OCI-M2 (cell line): ENCODE measurements around the gene TMEM121B.

Experiments
- DNase-seq: peaks from one replicate; lab custom pipeline; 2025; ENCODE audit not compliant: unreplicated experiment; lab: John Stamatoyannopoulos, UW

Gene TMEM121B

GRCh38 chr22:17138513-17138912 lies 17.4 kb upstream of the TMEM121B start:
- no peak for DNase-seq

DNA sequence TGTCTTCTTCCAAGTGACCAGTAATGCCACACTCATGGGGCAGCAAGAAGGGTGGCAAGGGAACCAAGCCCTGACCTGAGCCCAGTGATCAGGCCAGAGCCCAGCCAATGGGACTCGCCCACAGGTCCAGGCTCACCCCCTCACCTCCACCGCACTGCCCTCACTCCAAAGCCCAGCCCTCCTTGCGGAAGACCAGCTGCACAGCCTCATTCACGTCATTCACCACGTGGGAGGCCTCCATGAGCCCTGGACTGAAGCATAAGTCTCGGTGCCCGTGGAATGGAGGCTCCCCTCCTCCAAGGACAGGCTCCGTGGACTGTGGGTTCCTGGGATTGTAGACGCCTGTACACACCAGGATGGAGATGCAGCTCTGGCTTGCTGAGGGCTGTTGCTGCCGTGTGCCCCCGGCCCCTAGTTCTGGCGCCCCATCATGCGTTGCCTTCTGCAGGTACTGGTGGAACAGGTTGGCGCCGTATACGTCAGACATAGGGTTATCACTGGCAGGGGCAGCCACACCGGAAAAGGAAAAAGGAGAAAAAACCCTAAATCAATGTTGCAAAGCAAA lies 16.8 kb upstream of the TMEM121B start:
- DNase-seq: no peak

DNA sequence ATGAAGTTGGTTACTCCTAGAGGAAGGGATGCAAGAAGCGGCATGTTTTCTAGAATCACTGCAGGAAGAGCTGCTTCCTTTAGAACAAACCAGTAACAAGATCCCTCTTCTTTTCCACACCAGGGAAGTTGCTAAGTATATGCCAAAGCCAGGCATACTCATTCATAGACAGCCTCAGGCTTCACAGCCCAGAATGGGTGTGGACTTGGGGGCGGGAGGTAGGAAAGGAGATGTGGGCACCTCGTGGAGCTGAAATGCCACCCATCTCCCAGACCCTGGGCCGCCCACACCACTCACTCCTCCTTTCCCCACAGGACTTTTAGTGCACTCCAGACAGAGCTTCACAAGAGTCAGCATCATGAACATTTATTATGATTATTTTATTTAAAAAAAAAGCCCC lies 16.0 kb upstream of the TMEM121B start:
- no peak for DNase-seq

GRCh38 chr22:17135153-17135760 lies 14.1 kb upstream of the TMEM121B start:
- no peak for DNase-seq

DNA sequence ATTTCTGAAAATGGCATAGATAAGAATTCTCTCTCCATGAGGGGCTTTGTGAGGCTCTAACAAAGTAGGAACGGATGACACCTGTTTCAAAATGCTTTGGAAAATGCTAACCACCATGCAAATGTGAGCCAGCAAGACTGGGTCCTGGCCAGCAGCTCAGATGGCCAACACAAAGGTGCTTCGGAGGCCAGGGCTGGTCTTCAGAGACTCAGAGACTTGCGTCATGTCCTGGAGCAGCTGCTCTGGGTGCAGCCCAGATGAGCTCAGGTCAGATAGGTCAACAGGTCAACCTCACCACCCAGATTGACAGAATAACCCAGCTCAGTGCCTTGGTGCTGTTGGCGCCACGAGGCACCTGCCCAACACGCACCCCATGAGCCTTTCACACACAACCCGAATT lies 12.0 kb upstream of the TMEM121B start:
- no peak for DNase-seq

GRCh38 chr22:17132112-17132511 lies 11.0 kb upstream of the TMEM121B start:
- DNase-seq: no peak

- no peak for DNase-seq
Observed at GRCh38 chr22:17131686-17132085, 10.5 kb upstream of the TMEM121B start.

GRCh38 chr22:17130199-17130598 lies 9.0 kb upstream of the TMEM121B start:
- no peak for DNase-seq

DNA sequence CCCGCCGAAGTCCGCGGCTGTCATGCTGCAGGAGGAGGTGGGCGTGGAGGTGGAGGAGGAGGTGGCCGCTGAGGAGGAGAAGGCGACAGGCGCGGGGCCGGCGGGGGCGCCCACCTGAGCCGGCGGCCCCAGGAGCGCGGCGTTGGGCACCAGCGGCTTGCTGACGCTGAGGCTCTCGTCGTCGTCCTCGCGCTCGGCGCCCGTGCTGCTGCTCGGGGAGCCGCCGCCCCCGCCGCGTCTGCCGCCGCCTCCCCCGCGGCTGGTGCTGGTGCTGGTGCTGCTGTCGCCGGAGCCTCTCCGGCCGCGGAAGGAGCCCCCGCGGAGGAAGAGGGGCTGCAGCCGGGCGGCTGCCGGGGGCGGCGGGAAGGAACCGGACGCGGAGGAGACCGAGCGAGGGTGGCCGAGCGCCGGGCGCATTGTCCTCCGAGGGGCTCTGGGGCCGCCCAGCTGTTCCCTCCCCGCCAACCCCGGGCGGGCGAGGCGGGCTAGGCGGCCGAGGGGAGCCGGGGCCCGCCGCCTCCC lies 388 bp downstream of the TMEM121B start:
- no peak for DNase-seq

GRCh38 chr22:17120281-17120680 lies 879 bp downstream of the TMEM121B start:
- DNase-seq: no peak

DNA sequence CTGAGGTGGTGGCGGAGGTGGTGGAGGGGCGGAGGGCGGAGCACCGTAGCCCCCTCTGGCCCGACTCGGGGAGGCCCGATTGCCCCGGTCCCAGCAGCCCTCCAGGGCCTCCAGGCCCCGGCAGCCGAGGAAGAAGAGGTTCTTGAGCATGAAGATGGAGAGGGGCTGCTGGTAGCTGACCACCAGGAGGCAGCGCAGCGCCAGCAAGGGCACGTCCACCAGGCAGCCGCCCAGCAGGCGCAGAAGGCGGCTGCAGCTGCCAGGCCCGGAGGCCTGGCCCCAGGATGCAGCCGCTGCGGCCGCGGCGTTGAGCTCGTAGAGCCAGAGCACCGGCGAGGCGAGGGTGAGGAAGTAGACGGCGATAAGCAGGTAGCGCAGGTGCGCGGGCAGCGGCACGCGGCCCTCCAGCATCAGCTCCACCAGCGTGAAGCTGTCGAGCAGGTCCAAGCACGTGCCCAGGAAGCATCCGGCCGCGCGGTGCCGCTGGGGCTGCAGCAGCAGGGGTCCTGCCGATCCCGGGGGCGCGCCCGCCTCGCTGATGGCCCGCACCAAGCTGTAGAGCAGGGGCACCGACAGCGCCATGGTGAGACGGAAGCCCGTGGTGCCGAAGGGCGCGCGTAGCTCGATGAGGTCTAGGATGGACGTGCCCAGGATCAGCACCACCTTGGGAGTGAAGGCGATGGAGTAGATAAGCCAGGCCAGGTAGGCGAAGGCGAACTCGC lies 1.5 kb downstream of the TMEM121B start:
- no peak for DNase-seq

DNA sequence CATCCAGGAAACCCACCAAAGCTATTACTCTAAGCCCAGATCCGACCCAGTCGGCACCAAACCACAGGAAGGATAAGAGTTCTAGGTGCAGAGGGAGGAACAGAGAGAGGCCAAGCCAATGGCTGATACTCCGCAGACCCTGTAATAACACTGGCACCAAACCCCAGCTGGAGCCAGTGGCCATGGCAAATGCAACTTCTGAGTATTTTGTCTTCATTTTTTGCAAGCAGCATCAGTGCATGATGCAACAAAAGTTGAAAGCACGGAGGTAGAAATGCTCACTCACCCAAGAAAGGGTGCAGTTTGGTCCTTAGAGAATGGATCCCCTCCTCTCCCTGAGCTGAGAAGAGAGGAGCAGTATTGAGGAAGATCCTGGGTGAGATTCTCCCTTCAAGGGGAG lies 2.8 kb downstream of the TMEM121B start:
- no peak for DNase-seq

DNA sequence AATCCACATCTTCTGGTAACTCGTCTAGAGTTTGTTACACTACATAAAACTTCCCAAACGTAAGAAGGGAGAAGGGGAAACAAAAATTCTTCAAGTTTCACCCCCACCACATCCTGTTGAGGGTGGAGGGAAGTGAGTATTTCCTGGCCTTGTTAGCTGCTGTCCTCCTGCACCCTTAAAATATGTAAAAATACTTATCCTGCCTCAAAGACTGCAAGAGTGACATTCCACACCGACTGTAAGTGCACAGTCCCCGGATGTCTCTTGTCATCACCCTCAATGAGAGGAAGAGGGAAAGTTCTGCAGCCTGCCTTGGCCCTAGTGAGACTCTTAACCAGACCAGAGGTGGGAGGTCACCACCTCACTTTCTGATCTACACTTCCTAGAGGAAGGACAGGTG lies 3.3 kb downstream of the TMEM121B start:
- no peak for DNase-seq

DNA sequence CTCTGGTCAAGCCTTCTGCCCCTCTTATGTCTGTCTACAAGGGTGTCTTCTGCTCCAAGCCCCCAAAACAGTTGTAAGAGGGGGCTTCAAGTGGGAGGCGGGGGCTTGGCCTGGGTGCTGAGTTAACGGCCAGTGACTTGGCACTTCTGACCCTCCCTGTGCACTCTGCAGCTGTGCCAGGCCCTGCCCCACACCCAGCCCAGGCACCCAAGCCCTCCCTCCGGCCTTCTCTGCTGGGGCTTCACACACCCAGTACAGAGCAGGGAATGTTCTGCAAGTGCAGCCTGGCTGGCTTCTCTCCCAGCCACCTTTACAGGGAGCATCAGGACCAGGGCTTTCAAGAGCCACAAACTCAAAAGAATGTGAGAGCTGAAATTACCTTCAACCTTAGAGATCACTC lies 3.8 kb downstream of the TMEM121B start:
- DNase-seq: no peak

DNA sequence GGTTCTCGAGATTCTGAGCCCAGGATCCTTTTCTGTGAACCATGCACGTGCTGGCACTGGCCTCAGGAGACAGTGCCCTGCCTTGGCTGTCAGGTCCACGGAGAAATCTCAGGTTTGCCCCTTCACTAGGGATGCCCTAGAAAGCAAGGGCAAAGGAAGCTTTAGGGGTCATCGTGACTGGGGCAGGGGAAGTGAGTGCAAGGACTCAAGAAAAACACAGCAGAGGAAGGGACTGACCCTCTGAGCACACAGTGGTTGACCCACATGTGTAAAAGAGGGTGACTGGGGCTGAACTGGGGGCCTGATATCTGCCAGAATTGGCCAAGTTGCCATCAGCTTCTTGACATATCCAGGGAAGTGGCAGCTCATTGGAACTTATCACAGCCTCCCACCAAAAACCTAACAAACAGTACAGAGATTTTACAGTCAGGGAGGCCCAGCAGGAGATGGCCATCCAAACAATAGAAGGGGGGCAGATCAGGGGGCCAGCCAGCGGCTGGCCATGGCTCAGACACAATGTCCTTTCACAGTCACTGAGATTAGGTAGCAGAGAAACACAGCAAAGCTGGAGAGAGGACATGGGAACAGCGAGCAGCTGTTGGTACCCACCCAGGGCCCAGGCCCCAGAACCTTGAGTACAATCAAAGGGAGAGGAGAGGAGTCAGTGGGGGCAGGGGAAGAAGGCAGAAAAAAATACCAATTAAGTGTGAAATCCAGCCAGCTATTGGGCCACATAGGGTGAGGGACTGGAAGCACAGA lies 4.4 kb downstream of the TMEM121B start:
- DNase-seq: no peak

DNA sequence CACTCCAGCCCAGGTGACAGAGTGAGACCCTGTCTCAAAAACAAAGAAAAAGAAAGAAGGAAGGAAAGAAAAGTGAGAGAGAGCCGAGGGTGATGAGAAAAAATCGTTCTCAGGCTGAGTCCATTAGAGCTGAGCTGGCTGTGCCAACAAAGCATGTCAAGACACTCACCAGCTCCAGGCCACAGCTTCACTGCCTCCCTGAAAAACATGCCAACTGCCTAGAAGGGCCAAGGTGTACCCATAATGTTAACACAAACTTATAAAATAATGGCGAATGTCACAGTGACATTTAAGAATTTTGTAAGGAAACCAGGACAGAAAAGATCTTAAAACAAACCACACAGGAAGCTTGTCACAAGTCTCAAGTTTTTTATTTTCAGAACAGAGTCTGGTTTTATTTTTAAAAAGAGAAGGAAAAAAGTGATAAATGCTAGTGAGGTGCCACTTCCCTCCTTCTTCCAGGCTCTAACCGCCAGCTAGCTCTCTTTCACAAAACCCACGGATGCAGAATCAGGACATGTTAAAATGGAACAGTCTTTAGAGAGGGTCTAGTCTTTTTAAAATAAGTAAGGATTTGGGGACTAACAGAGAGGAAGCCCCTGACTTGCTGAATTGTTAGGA lies 5.1 kb downstream of the TMEM121B start:
- no peak for DNase-seq

GRCh38 chr22:17115236-17115635 lies 5.9 kb downstream of the TMEM121B start:
- no peak for DNase-seq

DNA sequence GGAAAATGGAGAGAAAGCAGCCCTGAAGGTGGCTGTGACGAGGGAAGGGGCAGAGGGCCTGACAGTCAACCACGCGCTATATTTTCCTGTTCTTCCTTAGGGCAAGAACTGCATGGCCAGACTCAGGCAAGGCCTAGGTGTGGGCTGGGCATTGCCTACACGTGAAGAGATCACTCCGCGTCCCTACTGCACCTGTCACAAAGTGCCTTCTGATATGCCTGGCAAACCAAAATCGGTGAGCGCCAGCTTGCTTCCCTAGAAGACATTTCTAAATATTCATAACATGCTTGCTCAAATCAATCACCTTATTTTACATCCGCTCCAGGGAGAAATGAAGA lies 6.3 kb downstream of the TMEM121B start:
- DNase-seq: no peak

DNA sequence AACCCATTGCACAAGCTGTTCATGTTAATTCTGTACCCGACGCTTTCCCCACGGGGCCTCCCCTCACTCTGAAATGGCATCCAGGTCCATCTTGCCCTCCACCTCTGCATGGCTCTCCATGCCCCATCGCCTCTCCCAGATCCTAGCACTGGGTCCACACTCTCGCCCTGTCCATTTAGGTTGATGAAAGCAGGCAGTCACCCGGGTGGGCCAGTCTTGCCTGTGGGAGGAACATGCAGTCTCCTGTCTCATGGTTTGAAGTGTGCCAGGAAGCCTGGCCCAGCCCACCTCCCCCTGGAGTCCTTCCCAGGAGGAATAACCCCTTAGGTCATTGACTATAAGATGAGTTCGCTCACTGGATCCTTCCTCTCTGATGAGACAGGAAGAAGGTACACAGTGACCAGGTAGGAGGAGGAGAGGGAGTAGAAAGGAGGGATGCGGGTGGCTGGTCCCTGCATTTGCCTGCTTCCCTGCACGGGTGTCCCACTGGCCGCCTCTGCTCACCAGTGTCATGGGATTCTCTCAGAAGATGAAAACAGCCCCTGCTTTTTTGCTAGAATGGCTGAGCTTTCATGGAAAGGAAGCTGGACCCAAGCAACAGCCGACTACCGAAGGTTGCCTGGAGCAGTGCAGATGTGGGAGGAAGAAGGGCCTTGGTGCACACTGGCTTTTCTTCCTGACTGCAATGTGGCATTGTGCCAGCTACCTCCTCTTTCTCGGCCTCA lies 6.8 kb downstream of the TMEM121B start:
- no peak for DNase-seq

DNA sequence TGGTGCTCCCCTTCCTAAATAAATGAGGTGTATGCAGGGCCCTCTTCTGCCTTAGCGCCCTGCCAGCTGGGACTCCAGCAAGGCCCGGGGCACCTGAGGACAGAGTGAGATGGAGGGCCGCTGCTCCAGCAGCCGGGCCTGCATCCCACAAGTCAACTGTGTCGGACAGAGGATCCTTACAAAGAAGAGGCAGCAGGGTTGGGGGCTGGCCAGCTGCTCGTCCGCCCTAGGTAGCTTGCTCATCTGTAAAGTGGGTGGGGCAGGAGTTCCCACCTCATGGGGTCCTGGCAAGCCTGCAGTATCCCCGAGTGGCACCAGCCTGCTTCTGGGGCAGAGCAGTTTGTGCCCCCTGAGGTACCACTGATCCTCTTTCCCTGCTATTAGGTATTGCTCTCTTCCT lies 7.6 kb downstream of the TMEM121B start:
- no peak for DNase-seq
